ENCODE data around the gene MPV17L2.
A peak's percentile ranks its signal among the peaks of the same experiment; 100 is the strongest.

Gene MPV17L2

GRCh38 chr19:18161636-18162002 is 31.4 kb upstream of the MPV17L2 start:
- Histone ChIP-seq H3K36me3 (ENCODE audit: insufficient read depth, low read length) (peaks cover 35% of the 10 kb centered on the region), H3K4me1 (ENCODE audit: control insufficient read depth, insufficient read depth, low read length) (peaks cover 25% of the 10 kb centered on the region), H3K4me2 (ENCODE audit: low read length) (peak overlapping the region; percentile 77), H3K27me3 (ENCODE audit: control insufficient read depth, insufficient read depth, low read length) (no peaks in the 10 kb centered on the region), H3K9ac (ENCODE audit: low read depth, low read length) (no peak overlapping the region), H3K4me3 (ENCODE audit: low read length) (peak overlapping the region; percentile 59), H3K9me3 (replicated peaks; ENCODE audit: low read length) (no peaks in the 10 kb centered on the region)

GRCh38 chr19:18164072-18164471 is 28.9 kb upstream of the MPV17L2 start:
- Histone ChIP-seq H3K9me3 (replicated peaks; ENCODE audit: low read length) (no peaks in the 10 kb centered on the region), H3K4me1 (ENCODE audit: control insufficient read depth, insufficient read depth, low read length) (peaks cover 12% of the 10 kb centered on the region), H3K4me3 (ENCODE audit: low read length) (no peak overlapping the region), H3K27me3 (ENCODE audit: control insufficient read depth, insufficient read depth, low read length) (no peaks in the 10 kb centered on the region), H3K36me3 (ENCODE audit: insufficient read depth, low read length) (peaks cover 42% of the 10 kb centered on the region), H3K4me2 (ENCODE audit: low read length) (no peak overlapping the region), H3K9ac (ENCODE audit: low read depth, low read length) (no peak overlapping the region)

GRCh38 chr19:18165794-18166544 is 27.0 kb upstream of the MPV17L2 start:
- H3K4me2 ChIP-seq (ENCODE audit: low read length), result no peak overlapping the region
- H3K4me3 ChIP-seq (ENCODE audit: low read length), result no peak overlapping the region
- H3K27me3 ChIP-seq (ENCODE audit: control insufficient read depth, insufficient read depth, low read length), result no peaks in the 10 kb centered on the region
- peaks cover 7% of the 10 kb centered on the region for H3K4me1 ChIP-seq (ENCODE audit: control insufficient read depth, insufficient read depth, low read length)
- no peak overlapping the region for H3K9ac ChIP-seq (ENCODE audit: low read depth, low read length)
- peaks cover 48% of the 10 kb centered on the region for H3K36me3 ChIP-seq (ENCODE audit: insufficient read depth, low read length)
- H3K9me3 ChIP-seq (replicated peaks; ENCODE audit: low read length), result no peaks in the 10 kb centered on the region

- no peak overlapping the region for H3K9ac ChIP-seq (ENCODE audit: low read depth, low read length)
- peaks cover 43% of the 10 kb centered on the region for H3K36me3 ChIP-seq (ENCODE audit: insufficient read depth, low read length)
- no peaks in the 10 kb centered on the region for H3K9me3 ChIP-seq (replicated peaks; ENCODE audit: low read length)
- no peak overlapping the region for H3K4me3 ChIP-seq (ENCODE audit: low read length)
- H3K27me3 ChIP-seq (ENCODE audit: control insufficient read depth, insufficient read depth, low read length), result no peaks in the 10 kb centered on the region
- H3K4me1 ChIP-seq (ENCODE audit: control insufficient read depth, insufficient read depth, low read length), result no peaks in the 10 kb centered on the region
- no peak overlapping the region for H3K4me2 ChIP-seq (ENCODE audit: low read length)
Observed at GRCh38 chr19:18167011-18167410, 26.0 kb upstream of the MPV17L2 start.

- Histone ChIP-seq H3K4me3 (ENCODE audit: low read length) (no peak overlapping the region), H3K36me3 (ENCODE audit: insufficient read depth, low read length) (peaks cover 34% of the 10 kb centered on the region), H3K9ac (ENCODE audit: low read depth, low read length) (no peak overlapping the region), H3K4me1 (ENCODE audit: control insufficient read depth, insufficient read depth, low read length) (peaks cover 3% of the 10 kb centered on the region), H3K27me3 (ENCODE audit: control insufficient read depth, insufficient read depth, low read length) (no peaks in the 10 kb centered on the region), H3K4me2 (ENCODE audit: low read length) (no peak overlapping the region), H3K9me3 (replicated peaks; ENCODE audit: low read length) (no peaks in the 10 kb centered on the region)
Observed at GRCh38 chr19:18167975-18168645, 24.9 kb upstream of the MPV17L2 start.

GRCh38 chr19:18168673-18169381 is 24.2 kb upstream of the MPV17L2 start:
- Histone ChIP-seq H3K36me3 (ENCODE audit: insufficient read depth, low read length) (peaks cover 30% of the 10 kb centered on the region), H3K9ac (ENCODE audit: low read depth, low read length) (no peak overlapping the region), H3K27me3 (ENCODE audit: control insufficient read depth, insufficient read depth, low read length) (no peaks in the 10 kb centered on the region), H3K9me3 (replicated peaks; ENCODE audit: low read length) (no peaks in the 10 kb centered on the region), H3K4me2 (ENCODE audit: low read length) (no peak overlapping the region), H3K4me1 (ENCODE audit: control insufficient read depth, insufficient read depth, low read length) (peaks cover 8% of the 10 kb centered on the region), H3K4me3 (ENCODE audit: low read length) (no peak overlapping the region)

GRCh38 chr19:18170714-18171255 is 22.2 kb upstream of the MPV17L2 start:
- Histone ChIP-seq H3K4me2 (ENCODE audit: low read length) (no peak overlapping the region), H3K36me3 (ENCODE audit: insufficient read depth, low read length) (peaks cover 26% of the 10 kb centered on the region), H3K9me3 (replicated peaks; ENCODE audit: low read length) (no peaks in the 10 kb centered on the region), H3K27me3 (ENCODE audit: control insufficient read depth, insufficient read depth, low read length) (no peaks in the 10 kb centered on the region), H3K9ac (ENCODE audit: low read depth, low read length) (no peak overlapping the region), H3K4me3 (ENCODE audit: low read length) (no peak overlapping the region), H3K4me1 (ENCODE audit: control insufficient read depth, insufficient read depth, low read length) (peaks cover 12% of the 10 kb centered on the region)

- Histone ChIP-seq H3K4me2 (ENCODE audit: low read length) (no peak overlapping the region), H3K4me1 (ENCODE audit: control insufficient read depth, insufficient read depth, low read length) (peaks cover 12% of the 10 kb centered on the region), H3K4me3 (ENCODE audit: low read length) (no peak overlapping the region), H3K36me3 (ENCODE audit: insufficient read depth, low read length) (peaks cover 20% of the 10 kb centered on the region), H3K9me3 (replicated peaks; ENCODE audit: low read length) (no peaks in the 10 kb centered on the region), H3K9ac (ENCODE audit: low read depth, low read length) (no peak overlapping the region), H3K27me3 (ENCODE audit: control insufficient read depth, insufficient read depth, low read length) (no peaks in the 10 kb centered on the region)
Observed at GRCh38 chr19:18171605-18172327, 21.3 kb upstream of the MPV17L2 start.

GRCh38 chr19:18172331-18173053 is 20.5 kb upstream of the MPV17L2 start:
- peaks cover 15% of the 10 kb centered on the region for H3K36me3 ChIP-seq (ENCODE audit: insufficient read depth, low read length)
- H3K4me1 ChIP-seq (ENCODE audit: control insufficient read depth, insufficient read depth, low read length), result peaks cover 12% of the 10 kb centered on the region
- H3K4me2 ChIP-seq (ENCODE audit: low read length), result no peak overlapping the region
- no peaks in the 10 kb centered on the region for H3K9me3 ChIP-seq (replicated peaks; ENCODE audit: low read length)
- no peak overlapping the region for H3K9ac ChIP-seq (ENCODE audit: low read depth, low read length)
- H3K4me3 ChIP-seq (ENCODE audit: low read length), result no peak overlapping the region
- H3K27me3 ChIP-seq (ENCODE audit: control insufficient read depth, insufficient read depth, low read length), result no peaks in the 10 kb centered on the region

- H3K36me3 ChIP-seq (ENCODE audit: insufficient read depth, low read length), result peaks cover 15% of the 10 kb centered on the region
- H3K4me3 ChIP-seq (ENCODE audit: low read length), result peak overlapping the region; percentile 77
- peaks cover 12% of the 10 kb centered on the region for H3K4me1 ChIP-seq (ENCODE audit: control insufficient read depth, insufficient read depth, low read length)
- H3K9me3 ChIP-seq (replicated peaks; ENCODE audit: low read length), result no peaks in the 10 kb centered on the region
- H3K27me3 ChIP-seq (ENCODE audit: control insufficient read depth, insufficient read depth, low read length), result no peaks in the 10 kb centered on the region
- no peak overlapping the region for H3K9ac ChIP-seq (ENCODE audit: low read depth, low read length)
- peak overlapping the region; percentile 97 for H3K4me2 ChIP-seq (ENCODE audit: low read length)
Observed at GRCh38 chr19:18173054-18173571, 19.9 kb upstream of the MPV17L2 start.

Data from skeletal muscle satellite cell (primary cell).